Kasumi-1 (cell line): ENCODE measurements around the gene RPL29.

Source experiments
- DNase-seq, 2 experiments: peaks; one replicate each; lab custom pipeline; 2025; lab: John Stamatoyannopoulos, UW

RPL29 gene

GRCh38 chr3:51966016-51966415 is 29.7 kb downstream of the RPL29 start:
- no peak for DNase-seq

- no peak for DNase-seq
These were observed 31.2 kb downstream of the RPL29 start for GRCh38 chr3:51964521-51964920.

GRCh38 chr3:51963951-51964451 is 31.7 kb downstream of the RPL29 start:
- DNase-seq: no peak

DNA sequence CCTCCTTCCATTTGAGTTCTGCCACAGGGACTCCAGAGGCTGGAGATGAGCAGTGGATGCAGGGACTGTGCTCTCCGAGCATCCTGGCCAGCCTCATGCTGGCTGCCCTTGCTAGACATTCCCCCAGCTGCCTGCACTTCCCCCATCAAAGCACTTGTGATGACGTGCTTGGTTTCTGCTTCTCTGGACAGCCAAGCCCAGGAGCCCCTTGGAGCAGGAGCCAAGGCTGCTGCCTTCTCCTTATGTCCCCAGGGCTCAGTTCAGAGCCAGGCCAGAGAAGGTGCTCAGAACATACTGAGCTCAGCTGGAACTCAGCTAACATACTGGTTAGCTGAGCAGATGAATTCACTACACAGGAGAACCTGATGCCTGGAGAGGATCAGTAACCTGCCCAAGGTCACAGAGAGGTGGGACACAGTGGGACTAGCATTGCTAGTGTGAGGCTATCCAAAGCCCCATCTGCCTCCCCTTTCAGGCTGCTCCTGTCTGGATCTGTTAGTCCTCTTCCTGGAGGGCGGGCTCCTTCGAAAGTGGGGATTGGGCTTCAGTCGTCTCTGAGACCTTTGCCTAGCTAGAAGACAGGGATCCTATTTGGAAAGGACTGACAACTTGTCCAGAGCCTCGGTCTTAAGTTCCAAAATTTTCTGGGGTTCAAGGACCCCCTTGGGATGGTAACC is 32.7 kb downstream of the RPL29 start:
- no peak for DNase-seq

DNA sequence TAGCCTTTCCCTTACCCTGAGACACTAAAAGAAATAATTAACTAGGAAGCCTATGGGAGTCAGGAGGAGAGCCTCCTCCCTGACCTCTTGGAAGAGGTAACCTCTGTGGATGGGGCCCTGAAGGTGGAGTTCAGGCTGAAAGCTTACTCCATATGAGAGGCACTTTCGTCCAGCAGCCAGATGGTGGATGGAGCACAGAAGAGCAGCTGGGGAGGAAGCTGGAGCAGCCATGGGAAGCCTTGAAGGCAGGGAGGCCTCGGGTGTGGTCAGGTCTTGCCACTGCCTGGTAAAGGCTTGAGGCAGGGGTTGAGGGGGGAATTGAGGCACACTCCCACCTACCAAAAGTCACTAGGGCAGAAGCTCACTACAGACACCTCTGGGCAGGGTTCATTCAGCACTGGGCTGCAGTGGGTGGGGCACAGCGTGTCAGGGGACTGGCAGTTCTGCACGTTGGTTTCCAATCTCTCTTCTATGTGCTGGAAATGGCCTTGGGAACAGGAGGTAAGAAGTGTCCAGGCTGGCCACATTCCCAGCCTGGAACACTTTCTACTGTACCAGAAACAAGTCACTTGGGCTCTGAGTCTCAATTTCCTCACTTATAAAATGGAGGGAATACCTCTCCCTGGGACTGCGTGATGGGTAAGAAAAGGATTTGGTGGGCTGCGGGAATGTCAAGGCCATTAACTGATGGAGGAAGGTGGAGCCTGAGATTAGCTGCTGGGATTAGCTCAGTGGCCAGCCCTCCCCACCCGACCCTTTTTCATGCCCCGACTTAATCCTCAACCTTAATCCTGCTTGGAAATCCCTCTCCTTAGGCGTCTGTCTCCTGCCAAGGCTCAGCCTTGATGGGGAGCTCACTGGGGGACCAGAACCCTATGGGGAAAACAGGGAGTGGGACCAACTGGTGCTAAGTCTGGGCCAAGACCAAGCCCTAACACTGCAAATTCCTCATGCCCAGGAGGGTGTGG is 33.8 kb downstream of the RPL29 start:
- no peak for DNase-seq

GRCh38 chr3:51961011-51961410 is 34.7 kb downstream of the RPL29 start:
- DNase-seq: no peak

DNA sequence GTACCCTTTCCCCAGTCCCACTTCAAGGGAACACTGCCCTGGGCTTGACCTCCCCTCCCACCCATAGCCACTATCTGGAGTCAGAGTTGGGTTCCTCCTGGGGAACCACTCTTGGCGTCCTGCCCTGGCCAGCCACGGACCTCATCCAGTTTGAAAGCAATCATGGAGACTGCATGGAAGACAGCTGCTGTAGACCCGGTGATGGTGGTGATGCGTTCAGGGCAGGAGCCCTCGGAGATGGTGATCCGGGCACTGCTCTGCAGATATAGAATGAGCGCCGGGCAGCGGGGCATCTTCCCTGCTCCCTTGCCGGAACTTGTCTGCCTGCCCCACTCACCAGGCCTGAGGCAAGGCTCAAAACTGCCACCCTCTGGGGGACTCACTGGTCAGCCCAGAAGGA is 35.3 kb downstream of the RPL29 start:
- DNase-seq: no peak

DNA sequence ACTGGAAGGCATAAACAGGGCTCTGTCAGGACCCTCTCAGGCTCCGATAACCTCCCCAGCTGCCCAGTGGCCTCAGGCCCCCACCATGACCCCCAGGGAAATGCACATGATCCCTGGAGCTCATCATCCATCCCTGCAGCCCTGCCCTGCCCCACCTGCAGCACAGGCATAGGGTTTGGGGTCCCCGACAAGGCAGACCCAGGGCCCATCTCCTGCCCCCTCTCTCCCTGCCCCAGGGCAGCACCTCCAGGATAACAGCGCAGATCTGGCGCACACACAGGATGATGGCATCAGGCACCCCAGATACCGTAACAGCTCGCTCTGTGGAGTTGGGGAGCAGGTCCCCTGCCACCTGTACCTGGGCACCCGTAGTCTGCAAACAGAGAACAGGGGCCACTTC is 36.0 kb downstream of the RPL29 start:
- no peak for DNase-seq

- no peak for DNase-seq
These were observed 36.8 kb downstream of the RPL29 start for GRCh38 chr3:51958603-51959521.

DNA sequence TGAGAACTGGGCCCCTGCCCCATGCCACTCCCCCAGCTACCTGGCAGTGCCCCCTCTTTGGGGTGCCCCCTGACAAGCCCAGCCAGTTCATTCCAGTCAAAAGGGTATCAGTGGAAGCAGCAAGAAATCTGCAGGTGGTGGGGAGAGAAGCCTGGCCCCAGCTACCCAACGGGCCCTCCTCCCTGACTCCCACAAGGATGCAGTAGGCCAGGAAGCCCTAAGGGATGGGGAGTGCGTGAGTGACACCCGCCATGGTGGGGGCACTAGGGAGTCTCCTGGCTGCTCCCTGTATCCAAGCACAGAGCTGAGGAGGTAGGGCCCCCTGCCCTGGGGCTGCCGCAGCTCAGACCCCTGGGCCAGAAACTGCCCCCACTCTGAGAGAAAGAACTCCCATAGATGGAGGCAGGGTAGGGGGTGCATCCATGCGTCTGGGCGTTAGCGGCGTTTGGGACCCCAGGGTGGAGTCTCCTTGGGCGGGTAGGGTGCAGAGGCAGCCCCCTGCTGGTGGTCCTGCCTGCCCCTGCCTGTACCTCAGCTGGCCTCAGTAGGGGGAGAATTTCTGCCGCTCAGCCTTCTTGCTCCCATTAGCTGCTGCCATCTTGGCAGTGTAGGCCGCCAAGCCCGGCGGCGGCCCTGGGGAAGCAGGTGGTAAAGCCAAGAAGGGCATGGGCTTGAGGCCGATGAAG is 38.0 kb downstream of the RPL29 start:
- no peak for DNase-seq

- DNase-seq: peak in 1 of 2 experiments; percentile 40
These were observed 39.6 kb downstream of the RPL29 start for GRCh38 chr3:51955893-51956770.

DNA sequence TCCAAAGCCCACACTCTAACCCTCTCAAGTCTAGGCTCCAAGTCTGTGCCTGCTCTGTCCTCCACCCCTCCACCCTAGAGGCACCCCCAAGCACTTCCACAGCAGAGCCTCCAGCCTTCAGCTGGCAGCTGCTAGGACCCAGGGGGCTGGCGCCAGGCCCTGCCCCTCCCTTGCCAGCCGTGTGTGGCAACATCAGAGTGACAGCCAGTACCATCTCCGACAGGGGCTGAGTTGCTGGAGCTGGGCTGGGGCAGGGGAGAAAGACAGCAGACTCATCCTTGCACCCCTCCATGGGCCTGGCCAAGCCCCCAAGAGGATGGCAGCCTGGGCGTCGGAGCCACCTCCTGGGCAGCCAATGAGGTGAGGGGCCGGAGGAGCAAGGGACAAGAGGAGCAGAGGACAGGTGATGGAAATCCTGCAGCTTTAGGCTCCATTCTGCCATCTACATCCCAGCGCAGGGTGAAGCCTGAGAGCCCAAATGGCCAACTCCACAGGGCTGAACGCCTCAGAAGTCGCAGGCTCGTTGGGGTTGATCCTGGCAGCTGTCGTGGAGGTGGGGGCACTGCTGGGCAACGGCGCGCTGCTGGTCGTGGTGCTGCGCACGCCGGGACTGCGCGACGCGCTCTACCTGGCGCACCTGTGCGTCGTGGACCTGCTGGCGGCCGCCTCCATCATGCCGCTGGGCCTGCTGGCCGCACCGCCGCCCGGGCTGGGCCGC is 40.4 kb downstream of the RPL29 start, which contains the start of gene GPR62:
Gene GPR62 (plus strand): TSS at position 207 of the 718 bp plus-strand sequence. CDS start 272 bp downstream, at position 479.
- DNase-seq: no peak

GRCh38 chr3:51954713-51955112 is 41.0 kb downstream of the RPL29 start:
- no peak for DNase-seq

- peak; percentile 62 to 79 for DNase-seq
These were observed 41.6 kb downstream of the RPL29 start for GRCh38 chr3:51954105-51954504.

- DNase-seq: peak; percentile 76 to 82
These were observed 42.2 kb downstream of the RPL29 start for GRCh38 chr3:51953445-51953844.

- DNase-seq: no peak
These were observed 44.8 kb downstream of the RPL29 start for GRCh38 chr3:51950899-51951298.

- DNase-seq: no peak
These were observed 46.6 kb downstream of the RPL29 start for GRCh38 chr3:51949121-51949520.

DNA sequence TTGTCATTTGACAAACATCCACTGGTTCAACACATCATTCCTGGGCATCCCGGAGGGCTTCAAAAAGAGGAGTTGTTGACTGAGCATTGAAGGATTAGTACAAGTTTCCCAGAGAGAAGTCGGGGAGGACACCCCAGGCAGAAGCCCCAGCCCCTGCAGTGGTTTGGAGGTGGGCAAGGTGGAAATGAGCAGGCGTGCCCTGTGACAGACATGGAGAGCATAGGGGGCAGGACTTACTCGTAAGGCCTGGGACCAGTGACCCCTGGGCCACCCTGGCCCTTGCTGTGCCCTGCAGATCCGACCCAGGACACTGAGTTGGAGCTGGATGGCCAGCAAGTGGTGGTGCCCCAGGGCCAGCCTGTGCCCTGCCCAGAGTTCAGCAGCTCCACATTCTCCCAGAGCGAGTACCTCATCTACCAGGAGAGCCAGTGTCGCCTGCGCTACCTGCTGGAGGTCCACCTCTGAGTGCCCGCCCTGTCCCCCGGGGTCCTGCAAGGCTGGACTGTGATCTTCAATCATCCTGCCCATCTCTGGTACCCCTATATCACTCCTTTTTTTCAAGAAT is 47.6 kb downstream of the RPL29 start:
- DNase-seq: no peak
